ENCODE measurements around the gene MICALL1.

MICALL1 gene

GRCh38 chr22:37920126-37920525 is 14.0 kb downstream of the MICALL1 start:
- peaks cover 3% of the 10 kb centered on the region; the same call in 1 of the 2 replicates for H3K36me3 ChIP-seq (ENCODE audit: insufficient read depth, low read length)
- no peaks in the 10 kb centered on the region for H3K9me3 ChIP-seq (ENCODE audit: low read length)
- TF ChIP-seq EZH2 (IDR thresholded peaks at IDR 0.05; ENCODE audit: borderline replicate concordance, low read length): no peak
- H3K27ac ChIP-seq (ENCODE audit: low read depth, low read length, poor library complexity, severe bottlenecking): no peak overlapping the region
- H3K79me2 ChIP-seq (ENCODE audit: insufficient read depth, low read length): no peaks in the 10 kb centered on the region
- H3K4me1 ChIP-seq (ENCODE audit: insufficient read depth, low read length, severe bottlenecking): peaks cover 16% of the 10 kb centered on the region
- no peaks in the 10 kb centered on the region for H3K9me2 ChIP-seq (ENCODE audit: low read depth, low read length)
- H3K9ac ChIP-seq (ENCODE audit: low read length): no peak overlapping the region
- H3F3A ChIP-seq (ENCODE audit: insufficient read depth, low read length): no peaks in the 10 kb centered on the region; the same call in 1 of the 2 replicates
- no peak overlapping the region for H3K4me3 ChIP-seq (ENCODE audit: low read depth, low read length, poor library complexity, severe bottlenecking)
- H3K27me3 ChIP-seq (ENCODE audit: insufficient read depth, low read length): no peaks in the 10 kb centered on the region
- H4K20me1 ChIP-seq (ENCODE audit: insufficient read depth, low read length): no peaks in the 10 kb centered on the region
- H3K4me2 ChIP-seq (ENCODE audit: low read length): no peak overlapping the region
- no peak overlapping the region for H2AFZ ChIP-seq (ENCODE audit: low read length)

- H3K79me2 ChIP-seq (ENCODE audit: insufficient read depth, low read length): no peaks in the 10 kb centered on the region
- no peaks in the 10 kb centered on the region for H3F3A ChIP-seq (ENCODE audit: insufficient read depth, low read length)
- no peak overlapping the region for H3K4me3 ChIP-seq (ENCODE audit: low read depth, low read length, poor library complexity, severe bottlenecking)
- H3K27ac ChIP-seq (ENCODE audit: low read depth, low read length, poor library complexity, severe bottlenecking): no peak overlapping the region
- H3K9me2 ChIP-seq (ENCODE audit: low read depth, low read length): no peaks in the 10 kb centered on the region
- TF ChIP-seq CTCF (IDR thresholded peaks at IDR 0.05; ENCODE audit: low read length) (no peak), EZH2 (IDR thresholded peaks at IDR 0.05; ENCODE audit: borderline replicate concordance, low read length) (no peak)
- H3K9ac ChIP-seq (ENCODE audit: low read length): no peak overlapping the region
- no peaks in the 10 kb centered on the region for H3K9me3 ChIP-seq (ENCODE audit: low read length)
- peaks cover 20% of the 10 kb centered on the region; the same call in 1 of the 2 replicates for H3K36me3 ChIP-seq (ENCODE audit: insufficient read depth, low read length)
- peaks cover 16% of the 10 kb centered on the region for H3K4me1 ChIP-seq (ENCODE audit: insufficient read depth, low read length, severe bottlenecking)
- H2AFZ ChIP-seq (ENCODE audit: low read length): no peak overlapping the region
- no peaks in the 10 kb centered on the region for H3K27me3 ChIP-seq (ENCODE audit: insufficient read depth, low read length)
- H4K20me1 ChIP-seq (ENCODE audit: insufficient read depth, low read length): no peaks in the 10 kb centered on the region
- no peak overlapping the region for H3K4me2 ChIP-seq (ENCODE audit: low read length)
Observed at GRCh38 chr22:37922191-37922590, 16.1 kb downstream of the MICALL1 start.

- Histone ChIP-seq H3K4me3 (ENCODE audit: low read depth, low read length, poor library complexity, severe bottlenecking) (no peak overlapping the region), H3K9ac (ENCODE audit: low read length) (no peak overlapping the region), H3K27ac (ENCODE audit: low read depth, low read length, poor library complexity, severe bottlenecking) (no peak overlapping the region), H4K20me1 (ENCODE audit: insufficient read depth, low read length) (no peaks in the 10 kb centered on the region), H3K36me3 (ENCODE audit: insufficient read depth, low read length) (peaks cover 23% of the 10 kb centered on the region; the same call in 1 of the 2 replicates), H3F3A (ENCODE audit: insufficient read depth, low read length) (no peaks in the 10 kb centered on the region), H3K4me1 (ENCODE audit: insufficient read depth, low read length, severe bottlenecking) (peaks cover 4% of the 10 kb centered on the region), H3K4me2 (ENCODE audit: low read length) (no peak overlapping the region), H2AFZ (ENCODE audit: low read length) (no peak overlapping the region), H3K9me3 (ENCODE audit: low read length) (no peaks in the 10 kb centered on the region), H3K27me3 (ENCODE audit: insufficient read depth, low read length) (no peaks in the 10 kb centered on the region), H3K79me2 (ENCODE audit: insufficient read depth, low read length) (no peaks in the 10 kb centered on the region), H3K9me2 (ENCODE audit: low read depth, low read length) (no peaks in the 10 kb centered on the region)
- TF ChIP-seq EZH2 (IDR thresholded peaks at IDR 0.05; ENCODE audit: borderline replicate concordance, low read length): no peak
- no peak for TF ChIP-seq CTCF (IDR thresholded peaks at IDR 0.05; ENCODE audit: low read length)
Observed at GRCh38 chr22:37923927-37924326, 17.8 kb downstream of the MICALL1 start.

GRCh38 chr22:37924386-37925065 is 18.4 kb downstream of the MICALL1 start:
- Histone ChIP-seq H3K79me2 (ENCODE audit: insufficient read depth, low read length) (no peaks in the 10 kb centered on the region), H3K9me2 (ENCODE audit: low read depth, low read length) (no peaks in the 10 kb centered on the region), H3K36me3 (ENCODE audit: insufficient read depth, low read length) (peaks cover 23% of the 10 kb centered on the region; the same call in 1 of the 2 replicates), H3K4me1 (ENCODE audit: insufficient read depth, low read length, severe bottlenecking) (no peaks in the 10 kb centered on the region), H4K20me1 (ENCODE audit: insufficient read depth, low read length) (no peaks in the 10 kb centered on the region), H3K9me3 (ENCODE audit: low read length) (no peaks in the 10 kb centered on the region), H3K9ac (ENCODE audit: low read length) (no peak overlapping the region), H2AFZ (ENCODE audit: low read length) (no peak overlapping the region), H3K4me2 (ENCODE audit: low read length) (no peak overlapping the region), H3F3A (ENCODE audit: insufficient read depth, low read length) (no peaks in the 10 kb centered on the region), H3K4me3 (ENCODE audit: low read depth, low read length, poor library complexity, severe bottlenecking) (no peak overlapping the region), H3K27me3 (ENCODE audit: insufficient read depth, low read length) (no peaks in the 10 kb centered on the region), H3K27ac (ENCODE audit: low read depth, low read length, poor library complexity, severe bottlenecking) (no peak overlapping the region)
- no peak for TF ChIP-seq EZH2 (IDR thresholded peaks at IDR 0.05; ENCODE audit: borderline replicate concordance, low read length)
- no peak for TF ChIP-seq CTCF (IDR thresholded peaks at IDR 0.05; ENCODE audit: low read length)
